Choroid plexus epithelial cell (primary cell): ENCODE measurements around the gene BRINP3.

Source experiments
- DNase-seq: peaks from one replicate; pipeline ENCODE4 v3.0.0-alpha.2; 2010; ENCODE audit warnings: low read depth
- H3K4me3 ChIP-seq: 2 replicates; pipeline ENCODE4 v1.5.1; 2011; ENCODE audit warnings: low read depth, mild to moderate bottlenecking, control low read depth, low read length, moderate library complexity
- TF ChIP-seq, protein P1 (sequence below): conservative IDR thresholded peaks from 2 replicates; pipeline ENCODE4 v1.5.1; 2011; ENCODE audit warnings: low read depth, mild to moderate bottlenecking, control low read depth, inconsistent platforms, low read length, moderate library complexity

The BRINP3 gene

DNA sequence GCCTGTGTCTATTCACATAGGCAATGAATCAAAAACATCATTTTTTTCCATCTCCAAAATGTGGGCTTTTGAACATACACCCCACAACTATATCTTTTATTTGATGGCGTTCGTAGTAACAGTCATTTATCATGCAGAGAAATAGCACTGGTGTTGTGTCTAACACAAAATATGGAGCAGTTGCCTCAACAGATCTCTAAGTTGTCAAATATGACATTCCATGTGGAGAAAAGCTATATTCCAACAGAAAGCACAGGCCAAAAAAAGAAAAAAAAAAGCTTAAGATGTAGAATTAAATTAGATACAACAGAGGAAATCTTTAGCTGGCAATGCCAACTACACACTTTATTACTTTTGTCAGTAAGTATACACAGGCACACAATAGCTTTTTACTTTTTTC lies 411.7 kb downstream of the BRINP3 start:
- DNase-seq = no peak
- TF ChIP-seq, protein P1, sequence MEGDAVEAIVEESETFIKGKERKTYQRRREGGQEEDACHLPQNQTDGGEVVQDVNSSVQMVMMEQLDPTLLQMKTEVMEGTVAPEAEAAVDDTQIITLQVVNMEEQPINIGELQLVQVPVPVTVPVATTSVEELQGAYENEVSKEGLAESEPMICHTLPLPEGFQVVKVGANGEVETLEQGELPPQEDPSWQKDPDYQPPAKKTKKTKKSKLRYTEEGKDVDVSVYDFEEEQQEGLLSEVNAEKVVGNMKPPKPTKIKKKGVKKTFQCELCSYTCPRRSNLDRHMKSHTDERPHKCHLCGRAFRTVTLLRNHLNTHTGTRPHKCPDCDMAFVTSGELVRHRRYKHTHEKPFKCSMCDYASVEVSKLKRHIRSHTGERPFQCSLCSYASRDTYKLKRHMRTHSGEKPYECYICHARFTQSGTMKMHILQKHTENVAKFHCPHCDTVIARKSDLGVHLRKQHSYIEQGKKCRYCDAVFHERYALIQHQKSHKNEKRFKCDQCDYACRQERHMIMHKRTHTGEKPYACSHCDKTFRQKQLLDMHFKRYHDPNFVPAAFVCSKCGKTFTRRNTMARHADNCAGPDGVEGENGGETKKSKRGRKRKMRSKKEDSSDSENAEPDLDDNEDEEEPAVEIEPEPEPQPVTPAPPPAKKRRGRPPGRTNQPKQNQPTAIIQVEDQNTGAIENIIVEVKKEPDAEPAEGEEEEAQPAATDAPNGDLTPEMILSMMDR = no peak
- H3K4me3 ChIP-seq = no peak overlapping the region

DNA sequence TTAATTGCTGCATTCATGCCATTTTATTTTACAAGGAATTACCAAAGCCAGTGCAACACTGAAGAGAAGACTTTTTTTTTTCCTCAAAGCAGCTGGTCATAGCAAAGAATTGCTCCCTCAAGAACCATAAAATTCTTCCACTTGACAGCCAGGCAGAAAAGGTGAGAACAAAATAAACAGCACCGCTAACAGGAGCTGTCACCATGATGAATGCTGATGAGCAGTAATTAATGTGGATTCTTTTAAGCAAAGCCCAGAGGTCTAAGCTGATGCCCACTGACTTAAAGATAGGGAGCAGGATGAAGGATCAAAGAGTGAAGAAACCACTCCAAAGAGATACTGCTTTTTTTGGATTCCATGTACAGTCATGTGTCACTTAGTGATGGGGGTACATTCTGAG lies 428.4 kb downstream of the BRINP3 start:
- DNase-seq = no peak
- H3K4me3 ChIP-seq = no peak overlapping the region
- TF ChIP-seq, protein P1 = no peak
